H9 (cell line): ENCODE measurements around the gene DOCK11. TPM values are rescaled to one million over a fixed set of nuclear protein-coding genes. Genes with fewer than 3 reads are reported as not detected.

Experiments used
- DNase-seq: peaks from one replicate; pipeline ENCODE4 v3.0.0-alpha.2; 2017
- H2AFZ ChIP-seq: one replicate; pipeline ENCODE4 v1.6.1; 2013; ENCODE audit warnings: mild to moderate bottlenecking, low read length, control low read depth, moderate library complexity
- H2AK5ac ChIP-seq: 2 replicates; pipeline ENCODE4 v1.6.1; 2013; ENCODE audit warnings: low read length, control low read depth, mixed read lengths; ENCODE audit not compliant: insufficient read length
- H2BK120ac ChIP-seq: one replicate; pipeline ENCODE4 v1.6.1; 2013; ENCODE audit warnings: low read depth, mild to moderate bottlenecking, low read length, control low read depth, inconsistent platforms; ENCODE audit not compliant: poor library complexity, severe bottlenecking
- H2BK12ac ChIP-seq: 2 replicates; pipeline ENCODE4 v1.6.1; 2013; ENCODE audit warnings: low read length, control low read depth, mixed read lengths, low read depth; ENCODE audit not compliant: insufficient read length
- H2BK15ac ChIP-seq: 2 replicates; pipeline ENCODE4 v1.6.1; 2013; ENCODE audit warnings: low read depth, low read length, control low read depth
- H2BK20ac ChIP-seq: one replicate; pipeline ENCODE4 v1.6.1; 2013; ENCODE audit warnings: low read depth, mild to moderate bottlenecking, low read length, control low read depth, inconsistent platforms; ENCODE audit not compliant: poor library complexity, severe bottlenecking
- H2BK5ac ChIP-seq: 2 replicates; pipeline ENCODE4 v1.6.1; 2013; ENCODE audit warnings: low read length, control low read depth, mixed read lengths; ENCODE audit not compliant: insufficient read length
- H3K14ac ChIP-seq: 2 replicates; pipeline ENCODE4 v1.6.1; 2013; ENCODE audit warnings: low read length, control low read depth; ENCODE audit not compliant: insufficient read depth
- H3K18ac ChIP-seq: 2 replicates; pipeline ENCODE4 v1.6.1; 2013; ENCODE audit warnings: low read depth, mild to moderate bottlenecking, mixed read lengths, low read length, control low read depth; ENCODE audit not compliant: insufficient read length
- H3K23ac ChIP-seq: 2 replicates; pipeline ENCODE4 v1.6.1; 2013; ENCODE audit warnings: low read length, control low read depth, mixed read lengths, low read depth; ENCODE audit not compliant: insufficient read length
- H3K23me2 ChIP-seq: 2 replicates; pipeline ENCODE4 v1.6.1; 2013; ENCODE audit warnings: low read depth, mild to moderate bottlenecking, mixed read lengths, low read length, control low read depth; ENCODE audit not compliant: insufficient read length, poor library complexity, severe bottlenecking
- H3K27ac ChIP-seq: 2 replicates; pipeline ENCODE4 v1.5.1; 2013; ENCODE audit warnings: low read length, control low read depth, mixed read lengths, low read depth; ENCODE audit not compliant: insufficient read length
- H3K27me3 ChIP-seq: 2 replicates; pipeline ENCODE4 v1.6.1; 2013; ENCODE audit warnings: low read length, control low read depth, inconsistent platforms; ENCODE audit not compliant: insufficient read depth
- H3K4ac ChIP-seq: 2 replicates; pipeline ENCODE4 v1.6.1; 2013; ENCODE audit warnings: low read depth, mild to moderate bottlenecking, control low read depth, inconsistent platforms, low read length, moderate library complexity
- H3K4me1 ChIP-seq: 2 replicates; pipeline ENCODE4 v1.6.1; 2013; ENCODE audit warnings: low read length, control low read depth, inconsistent platforms; ENCODE audit not compliant: insufficient read depth
- H3K4me2 ChIP-seq: 2 replicates; pipeline ENCODE4 v1.6.1; 2013; ENCODE audit warnings: low read length, control low read depth, mixed read lengths; ENCODE audit not compliant: insufficient read length, insufficient read depth
- H3K56ac ChIP-seq: 2 replicates; pipeline ENCODE4 v1.6.1; 2013; ENCODE audit warnings: low read depth, mild to moderate bottlenecking, mixed read lengths, low read length, control low read depth; ENCODE audit not compliant: insufficient read length
- H3K79me1 ChIP-seq: 2 replicates; pipeline ENCODE4 v1.6.1; 2013; ENCODE audit warnings: low read depth, mild to moderate bottlenecking, moderate library complexity, low read length, control low read depth, inconsistent platforms; ENCODE audit not compliant: insufficient read depth, poor library complexity, severe bottlenecking
- H3K79me2 ChIP-seq: 2 replicates; pipeline ENCODE4 v1.6.1; 2013; ENCODE audit warnings: low read length, control low read depth, inconsistent platforms; ENCODE audit not compliant: insufficient read depth
- H3K9ac ChIP-seq: 2 replicates; pipeline ENCODE4 v1.6.1; 2013; ENCODE audit warnings: low read length, control low read depth, mixed read lengths; ENCODE audit not compliant: insufficient read length; ENCODE audit errors: extremely low read depth
- H3K9me3 ChIP-seq: one replicate; pipeline ENCODE4 v1.6.1; 2013; ENCODE audit warnings: low read depth, low read length, inconsistent platforms; ENCODE audit not compliant: control insufficient read depth
- H3T11ph ChIP-seq: one replicate; pipeline ENCODE4 v1.6.1; 2013; ENCODE audit warnings: mild to moderate bottlenecking, low read length, control low read depth, inconsistent platforms
- H4K20me1 ChIP-seq: one replicate; pipeline ENCODE4 v1.6.1; 2013; ENCODE audit not compliant: control insufficient read depth, insufficient read length, insufficient read depth
- H4K5ac ChIP-seq: 2 replicates; pipeline ENCODE4 v1.6.1; 2013; ENCODE audit warnings: low read depth, mild to moderate bottlenecking, mixed read lengths, low read length, control low read depth; ENCODE audit not compliant: insufficient read length
- H4K8ac ChIP-seq: replicated peaks from 2 replicates; pipeline ENCODE4 v1.6.1; 2013; ENCODE audit warnings: low read length, control low read depth, mixed read lengths, low read depth; ENCODE audit not compliant: insufficient read length
- H4K91ac ChIP-seq: 2 replicates; pipeline ENCODE4 v1.6.1; 2013; ENCODE audit warnings: low read depth, mild to moderate bottlenecking, moderate library complexity, mixed read lengths, low read length, control low read depth; ENCODE audit not compliant: insufficient read length
- H3K27ac Mint-ChIP-seq, 3 experiments: 2 replicates in 2 of 3; 3 replicates in 1 of 3; pipeline ENCODE4 v1.8.0; 2020 to 2021; ENCODE audit warnings: mixed read lengths in 3 of 3, mild to moderate bottlenecking in 1 of 3, moderate library complexity in 1 of 3
- H3K27me3 Mint-ChIP-seq: 2 replicates; pipeline ENCODE4 v1.8.0; 2021; ENCODE audit warnings: low read depth, mild to moderate bottlenecking, moderate library complexity, mixed read lengths
- H3K36me3 Mint-ChIP-seq, 3 experiments: 2 replicates in 2 of 3; 3 replicates in 1 of 3; pipeline ENCODE4 v1.8.0; 2020 to 2021; ENCODE audit warnings: low read depth in 3 of 3, mixed read lengths in 3 of 3; ENCODE audit not compliant: insufficient read depth in 1 of 3
- H3K4me1 Mint-ChIP-seq, 2 experiments: 2 replicates each; pipeline ENCODE4 v1.8.0; 2020; ENCODE audit warnings: mixed read lengths in 2 of 2
- H3K4me3 Mint-ChIP-seq, 2 experiments: 2 replicates in 1 of 2; 3 replicates in 1 of 2; pipeline ENCODE4 v1.8.0; 2020 to 2021; ENCODE audit warnings: mild to moderate bottlenecking in 2 of 2, mixed read lengths in 2 of 2, moderate library complexity in 1 of 2
- H3K9me3 Mint-ChIP-seq, 2 experiments: 2 replicates in 1 of 2; 3 replicates in 1 of 2; pipeline ENCODE4 v1.8.0; 2020; ENCODE audit warnings: mild to moderate bottlenecking in 2 of 2, mixed read lengths in 2 of 2, moderate library complexity in 1 of 2
- WGBS: extraction: QIAGEN DNeasy Blood & Tissue Kit; methylation state at CpG from one replicate; pipeline ENCODE4 v1.1.7; 2013; ENCODE audit warnings: missing lambda C conversion rate, low lambda C conversion rate, mixed read lengths; ENCODE audit not compliant: insufficient read length; ENCODE audit errors: extremely low coverage; 5-methylcytosine and 5-hydroxymethylcytosine counted together
- total RNA-seq: library from RNA; stranded (reverse); gene quantifications from 2 replicates; pipeline ENCODE4 v1.2.1, GENCODE V29; 2021
- TF ChIP-seq, protein P1 (sequence below): fragments of 200-600 bp; sonication (generic); conservative IDR thresholded peaks from 3 replicates; pipeline ENCODE4 v1.8.0; 2021; ENCODE audit warnings: antibody characterized with exemption, mild to moderate bottlenecking

Gene DOCK11
- total RNA-seq, 1 experiment from 2014 or later: 6.2 TPM

DNA sequence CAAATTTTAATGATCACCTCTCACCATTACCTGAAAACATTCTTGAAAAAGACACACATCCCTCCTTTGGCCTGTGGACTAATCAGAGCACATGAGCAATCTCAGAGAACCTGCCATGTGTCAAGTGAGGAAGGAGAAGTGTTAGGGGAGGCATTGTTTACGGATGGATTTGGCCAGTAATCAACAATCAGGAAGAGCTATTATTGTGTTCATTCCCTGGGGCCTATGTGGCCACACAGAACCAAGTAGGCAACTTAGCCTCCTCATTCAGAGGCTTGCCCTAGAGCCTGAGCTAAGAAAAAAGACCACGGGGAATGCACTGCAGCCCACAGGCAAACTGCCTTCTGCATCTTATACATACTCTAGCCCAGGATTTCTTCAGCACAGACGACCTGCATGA lies 40.6 kb upstream of the DOCK11 start:
- H2BK12ac ChIP-seq: no peak overlapping the region
- Mint-ChIP-seq H3K27ac (no peak overlapping the region), H3K4me1 (peaks cover 0 to 3% of the 10 kb centered on the region in 2 experiments; a peak in 1 of 4 replicates), H3K4me3 (no peak overlapping the region), H3K36me3 (peaks cover 4 to 32% (median 13%) of the 10 kb centered on the region in 3 experiments; a peak in 5 of 7 replicates), H3K27me3 (peaks cover 1% of the 10 kb centered on the region; the same call in 1 of the 2 replicates), H3K9me3 (peaks cover 0 to 4% of the 10 kb centered on the region in 2 experiments; a peak in 2 of 5 replicates)
- no peak overlapping the region for H4K91ac ChIP-seq
- H4K20me1 ChIP-seq: no peaks in the 10 kb centered on the region
- H3K14ac ChIP-seq: no peak overlapping the region
- no peak overlapping the region for H3K56ac ChIP-seq
- no peaks in the 10 kb centered on the region for H3K79me2 ChIP-seq
- no peak overlapping the region for H2BK5ac ChIP-seq
- H3K23ac ChIP-seq: no peak overlapping the region
- no peak overlapping the region for H3K27ac ChIP-seq
- TF ChIP-seq, protein P1, sequence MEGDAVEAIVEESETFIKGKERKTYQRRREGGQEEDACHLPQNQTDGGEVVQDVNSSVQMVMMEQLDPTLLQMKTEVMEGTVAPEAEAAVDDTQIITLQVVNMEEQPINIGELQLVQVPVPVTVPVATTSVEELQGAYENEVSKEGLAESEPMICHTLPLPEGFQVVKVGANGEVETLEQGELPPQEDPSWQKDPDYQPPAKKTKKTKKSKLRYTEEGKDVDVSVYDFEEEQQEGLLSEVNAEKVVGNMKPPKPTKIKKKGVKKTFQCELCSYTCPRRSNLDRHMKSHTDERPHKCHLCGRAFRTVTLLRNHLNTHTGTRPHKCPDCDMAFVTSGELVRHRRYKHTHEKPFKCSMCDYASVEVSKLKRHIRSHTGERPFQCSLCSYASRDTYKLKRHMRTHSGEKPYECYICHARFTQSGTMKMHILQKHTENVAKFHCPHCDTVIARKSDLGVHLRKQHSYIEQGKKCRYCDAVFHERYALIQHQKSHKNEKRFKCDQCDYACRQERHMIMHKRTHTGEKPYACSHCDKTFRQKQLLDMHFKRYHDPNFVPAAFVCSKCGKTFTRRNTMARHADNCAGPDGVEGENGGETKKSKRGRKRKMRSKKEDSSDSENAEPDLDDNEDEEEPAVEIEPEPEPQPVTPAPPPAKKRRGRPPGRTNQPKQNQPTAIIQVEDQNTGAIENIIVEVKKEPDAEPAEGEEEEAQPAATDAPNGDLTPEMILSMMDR: no peak
- H4K8ac ChIP-seq: no peak overlapping the region
- no peak overlapping the region for H3K18ac ChIP-seq
- no CpG with 5 or more reads among the region's 3 CpGs for WGBS
- H3K9me3 ChIP-seq: no peaks in the 10 kb centered on the region
- H3K23me2 ChIP-seq: no peaks in the 10 kb centered on the region
- no peak for DNase-seq
- H3T11ph ChIP-seq: no peak overlapping the region
- H3K27me3 ChIP-seq: no peaks in the 10 kb centered on the region
- H2BK15ac ChIP-seq: no peak overlapping the region
- no peak overlapping the region for H2AK5ac ChIP-seq
- no peak overlapping the region for H2AFZ ChIP-seq
- H3K9ac ChIP-seq: no peak overlapping the region
- no peak overlapping the region for H2BK120ac ChIP-seq
- no peak overlapping the region for H3K4ac ChIP-seq
- no peaks in the 10 kb centered on the region for H3K79me1 ChIP-seq
- no peak overlapping the region for H2BK20ac ChIP-seq
- H3K4me2 ChIP-seq: no peak overlapping the region
- H3K4me1 ChIP-seq: no peaks in the 10 kb centered on the region
- no peak overlapping the region for H4K5ac ChIP-seq
